Esophagus muscularis mucosa (tissue), 4 donors: ENCODE results near the gene WWOX.

Source experiments
- CTCF ChIP-seq, 3 experiments: fragments of 200-600 bp in 2 of 3; fragments of 450-650 bp in 1 of 3; sonication (generic) in 2 of 3; IDR thresholded peaks; one replicate each; pipeline ENCODE4 v1.5.1; 2017 to 2019; ENCODE audit warnings: antibody characterized with exemption in 3 of 3, mild to moderate bottlenecking in 2 of 3, moderate library complexity in 1 of 3
- EP300 ChIP-seq: sonication (generic); formaldehyde crosslinking; IDR thresholded peaks from one replicate; pipeline ENCODE4 v1.6.1; 2017; ENCODE audit warnings: antibody characterized with exemption
- POLR2AphosphoS5 ChIP-seq, 2 donors: sonication (generic); formaldehyde crosslinking; IDR thresholded peaks; one replicate each; pipeline ENCODE4 v1.6.1; 2017; ENCODE audit warnings: antibody characterized with exemption in 2 of 2

- no peak for TF ChIP-seq CTCF (IDR thresholded peaks at IDR 0.05)
- no peak for TF ChIP-seq POLR2AphosphoS5 (IDR thresholded peaks at IDR 0.05)
- no peak for TF ChIP-seq EP300
Measured at GRCh38 chr16:79171931-79172705, 1072.7 kb downstream of the WWOX start.
